WTC11 (cell line): ENCODE data around the gene CLIP2. TPM values are rescaled to one million over a fixed set of nuclear protein-coding genes. Genes with fewer than 3 reads are reported as not detected.
A peak's percentile ranks its signal among the peaks of the same experiment; 100 is the strongest.

Source experiments
- ATAC-seq: fragments of 200-7000 bp; cut with Tn5 transposase; 2 replicates; pipeline ENCODE4 v1.10.0; 2021; ENCODE audit warnings: mild to moderate bottlenecking, moderate library complexity
- CTCF ChIA-PET: fragments of 300-600 bp; sonication (Branson Sonifier 250); formaldehyde crosslinking; loops from one replicate; lab custom pipeline; 2021; ENCODE audit warnings: antibody characterized with exemption; lab: Charles Lee
- POLR2A ChIA-PET: fragments of 350-600 bp; sonication (Branson Sonifier 250); formaldehyde crosslinking; loops from one replicate; lab custom pipeline; 2021; ENCODE audit warnings: antibody characterized with exemption; lab: Charles Lee
- DNase-seq: peaks from one replicate; pipeline ENCODE4 v3.0.0; 2021; ENCODE audit warnings: low spot score
- H3K27ac Mint-ChIP-seq: 2 replicates; pipeline ENCODE4 v1.8.0; 2021; ENCODE audit warnings: mixed read lengths
- H3K27me3 Mint-ChIP-seq: 2 replicates; pipeline ENCODE4 v1.8.0; 2021; ENCODE audit warnings: low read depth, mild to moderate bottlenecking, moderate library complexity, mixed read lengths
- H3K36me3 Mint-ChIP-seq: 2 replicates; pipeline ENCODE4 v1.8.0; 2021; ENCODE audit warnings: mixed read lengths
- H3K4me1 Mint-ChIP-seq: 2 replicates; pipeline ENCODE4 v1.8.0; 2022; ENCODE audit warnings: mixed read lengths
- H3K4me3 Mint-ChIP-seq: 2 replicates; pipeline ENCODE4 v1.8.0; 2021; ENCODE audit warnings: mild to moderate bottlenecking, moderate library complexity, mixed read lengths
- H3K9me3 Mint-ChIP-seq: 2 replicates; pipeline ENCODE4 v1.8.0; 2021; ENCODE audit warnings: mixed read lengths
- CBFB ChIP-seq: sonication (generic); formaldehyde crosslinking; IDR thresholded peaks from 2 replicates; pipeline ENCODE4 v1.8.1; 2022; ENCODE audit warnings: mild to moderate bottlenecking, low read depth, missing genetic modification reagents
- CREB1 ChIP-seq: sonication (generic); formaldehyde crosslinking; IDR thresholded peaks from 2 replicates; pipeline ENCODE4 v1.8.0; 2023; ENCODE audit warnings: mild to moderate bottlenecking, missing genetic modification reagents
- CREM ChIP-seq: sonication (generic); formaldehyde crosslinking; IDR thresholded peaks from 2 replicates; pipeline ENCODE4 v1.8.1; 2022; ENCODE audit warnings: mild to moderate bottlenecking, missing genetic modification reagents, moderate library complexity
- ETV6 ChIP-seq: sonication (generic); formaldehyde crosslinking; IDR thresholded peaks from 2 replicates; pipeline ENCODE4 v1.8.1; 2022; ENCODE audit warnings: mild to moderate bottlenecking, missing genetic modification reagents
- MYBL2 ChIP-seq: sonication (generic); formaldehyde crosslinking; IDR thresholded peaks from 2 replicates; pipeline ENCODE4 v1.8.1; 2023; ENCODE audit warnings: mild to moderate bottlenecking, moderate library complexity, missing genetic modification reagents
- NFATC4 ChIP-seq: fragments of 250-450 bp; sonication (Bioruptor Pico); IDR thresholded peaks from 2 replicates; pipeline ENCODE4 v1.9.0; 2021; ENCODE audit warnings: mild to moderate bottlenecking
- SMAD3 ChIP-seq: sonication (generic); formaldehyde crosslinking; IDR thresholded peaks from 2 replicates; pipeline ENCODE4 v1.8.0; 2022; ENCODE audit warnings: missing genetic modification reagents, mild to moderate bottlenecking, borderline replicate concordance
- SP1 ChIP-seq: sonication (generic); formaldehyde crosslinking; conservative IDR thresholded peaks from 2 replicates; pipeline ENCODE4 v1.8.1; 2022; ENCODE audit warnings: missing genetic modification reagents
- TEAD1 ChIP-seq: sonication (generic); formaldehyde crosslinking; IDR thresholded peaks from 2 replicates; pipeline ENCODE4 v1.8.0; 2022; ENCODE audit warnings: mild to moderate bottlenecking, missing genetic modification reagents
- TEAD4 ChIP-seq: sonication (generic); formaldehyde crosslinking; IDR thresholded peaks from 2 replicates; pipeline ENCODE4 v1.8.0; 2022; ENCODE audit warnings: mild to moderate bottlenecking, missing genetic modification reagents
- ZBTB21 ChIP-seq: sonication (generic); formaldehyde crosslinking; IDR thresholded peaks from 2 replicates; pipeline ENCODE4 v1.8.1; 2023; ENCODE audit warnings: mild to moderate bottlenecking, missing genetic modification reagents, borderline replicate concordance
- ZNF219 ChIP-seq: sonication (generic); formaldehyde crosslinking; IDR thresholded peaks from 2 replicates; pipeline ENCODE4 v1.8.0; 2023; ENCODE audit warnings: missing genetic modification reagents, mild to moderate bottlenecking, borderline replicate concordance
- total RNA-seq: library from RNA; stranded (reverse); gene quantifications from 3 replicates; pipeline ENCODE4 v1.2.3, GENCODE V29; 2021
- TF ChIP-seq, protein P1 (sequence below): sonication (generic); formaldehyde crosslinking; IDR thresholded peaks from 2 replicates; pipeline ENCODE4 v1.8.0; 2022; ENCODE audit warnings: missing genetic modification reagents
- TF ChIP-seq, protein P2 (sequence below): sonication (generic); formaldehyde crosslinking; IDR thresholded peaks from 2 replicates; pipeline ENCODE4 v1.8.1; 2022; ENCODE audit warnings: mild to moderate bottlenecking, moderate library complexity, missing genetic modification reagents
- TF ChIP-seq, protein P3 (sequence below): sonication (generic); formaldehyde crosslinking; IDR thresholded peaks from 2 replicates; pipeline ENCODE4 v1.8.1; 2023; ENCODE audit warnings: mild to moderate bottlenecking, missing genetic modification reagents
- TF ChIP-seq, protein P4 (sequence below): sonication (generic); formaldehyde crosslinking; IDR thresholded peaks from 2 replicates; pipeline ENCODE4 v1.8.0; 2022; ENCODE audit warnings: mild to moderate bottlenecking, missing genetic modification reagents
- TF ChIP-seq, protein P5 (sequence below): sonication (generic); formaldehyde crosslinking; IDR thresholded peaks from 2 replicates; pipeline ENCODE4 v1.8.1; 2022; ENCODE audit warnings: missing genetic modification reagents, borderline replicate concordance
- TF ChIP-seq, protein P6 (sequence below): sonication (generic); formaldehyde crosslinking; IDR thresholded peaks from 2 replicates; pipeline ENCODE4 v1.8.0; 2022; ENCODE audit warnings: mild to moderate bottlenecking, missing genetic modification reagents
- TF ChIP-seq, protein P7 (sequence below): fragments of 250-450 bp; sonication (Bioruptor Pico); IDR thresholded peaks from 2 replicates; pipeline ENCODE4 v1.8.0; 2021; ENCODE audit warnings: mild to moderate bottlenecking
- TF ChIP-seq, protein P8 (sequence below): fragments of 250-450 bp; sonication (Bioruptor Pico); conservative IDR thresholded peaks from 2 replicates; pipeline ENCODE4 v1.9.0; 2021; ENCODE audit warnings: mild to moderate bottlenecking
- TF ChIP-seq, protein P9 (sequence below): sonication (generic); formaldehyde crosslinking; IDR thresholded peaks from 2 replicates; pipeline ENCODE4 v1.8.0; 2022; ENCODE audit warnings: mild to moderate bottlenecking, missing genetic modification reagents

Gene CLIP2
- total RNA-seq, 1 experiment from 2014 or later: 48.1 TPM

DNA sequence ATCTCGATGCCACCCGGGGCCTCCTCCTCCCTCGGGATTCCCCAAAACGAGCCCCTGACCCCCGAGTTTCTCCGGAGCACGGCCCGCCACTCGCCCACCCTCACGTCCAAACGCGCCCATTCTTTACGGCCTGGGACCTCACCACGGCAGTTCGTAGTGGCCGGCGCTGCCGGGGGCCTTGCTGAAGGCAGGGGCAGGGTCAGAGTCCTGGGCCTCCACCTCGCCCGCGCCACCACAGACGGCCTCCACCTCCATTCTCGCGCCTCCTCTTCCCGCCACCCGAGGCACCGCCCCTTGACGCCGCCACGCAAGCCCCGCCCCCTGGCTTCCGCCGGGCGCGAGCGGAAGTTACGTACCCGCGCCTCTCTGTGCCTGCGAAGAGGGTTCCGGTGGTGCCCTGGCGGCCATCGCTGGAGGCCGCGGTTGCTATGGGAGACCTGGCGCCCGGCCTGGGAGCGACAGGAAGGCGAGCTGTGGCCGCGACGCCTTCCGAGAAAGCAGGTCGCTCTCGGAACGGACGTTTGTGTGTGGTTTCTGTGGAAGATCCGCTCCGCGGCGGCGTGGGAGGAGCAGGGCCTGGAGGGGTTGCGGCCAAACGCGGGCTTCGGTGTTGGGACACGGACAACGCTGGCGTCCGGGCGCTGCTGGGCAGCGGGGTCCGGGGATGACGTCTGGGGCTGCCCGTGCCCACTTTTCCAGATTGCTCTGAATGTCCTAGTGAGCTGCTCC is 34.9 kb upstream of the CLIP2 start, which contains the start of gene RFC2:
RFC2 (minus strand) TSS at position 271 of the 729 bp plus-strand sequence; CDS start at position 255, 16 bp downstream.
- CTCF ChIA-PET: interaction anchor here (0.5 to 2.3 kb wide), 15 partner anchors 10 to 247 kb away, joined by 3 to 10 read pairs (median 3); partner anchors contain the start of gene CLIP2
- DNase-seq: peak; percentile 97
- Mint-ChIP-seq H3K4me3 (peak within 1 kb of the TSS; percentile 94), H3K4me1 (peaks cover 3% of the 10 kb centered on the region), H3K9me3 (no peaks in the 10 kb centered on the region), H3K36me3 (peaks cover 24% of the 10 kb centered on the region), H3K27me3 (no peaks in the 10 kb centered on the region), H3K27ac (peak within 1 kb of the TSS; percentile 97)
- peak; percentile 96 for ATAC-seq
- POLR2A ChIA-PET: interaction anchor here (0.6 to 0.9 kb wide), 2 partner anchors 12 to 15 kb away, joined by 3 read pairs; no protein-coding TSS in a partner anchor
- 0 out of 2 replicates have a peak, but pooled peaks have one; percentile 20 for TF ChIP-seq ZNF219 (CRISPR knock-in tag)
- no peak; the same call in 1 of the 2 replicates for TF ChIP-seq ZBTB21 (CRISPR knock-in tag)
- no peak for TF ChIP-seq NFATC4 (CRISPR knock-in tag)
- TF ChIP-seq, protein P1, sequence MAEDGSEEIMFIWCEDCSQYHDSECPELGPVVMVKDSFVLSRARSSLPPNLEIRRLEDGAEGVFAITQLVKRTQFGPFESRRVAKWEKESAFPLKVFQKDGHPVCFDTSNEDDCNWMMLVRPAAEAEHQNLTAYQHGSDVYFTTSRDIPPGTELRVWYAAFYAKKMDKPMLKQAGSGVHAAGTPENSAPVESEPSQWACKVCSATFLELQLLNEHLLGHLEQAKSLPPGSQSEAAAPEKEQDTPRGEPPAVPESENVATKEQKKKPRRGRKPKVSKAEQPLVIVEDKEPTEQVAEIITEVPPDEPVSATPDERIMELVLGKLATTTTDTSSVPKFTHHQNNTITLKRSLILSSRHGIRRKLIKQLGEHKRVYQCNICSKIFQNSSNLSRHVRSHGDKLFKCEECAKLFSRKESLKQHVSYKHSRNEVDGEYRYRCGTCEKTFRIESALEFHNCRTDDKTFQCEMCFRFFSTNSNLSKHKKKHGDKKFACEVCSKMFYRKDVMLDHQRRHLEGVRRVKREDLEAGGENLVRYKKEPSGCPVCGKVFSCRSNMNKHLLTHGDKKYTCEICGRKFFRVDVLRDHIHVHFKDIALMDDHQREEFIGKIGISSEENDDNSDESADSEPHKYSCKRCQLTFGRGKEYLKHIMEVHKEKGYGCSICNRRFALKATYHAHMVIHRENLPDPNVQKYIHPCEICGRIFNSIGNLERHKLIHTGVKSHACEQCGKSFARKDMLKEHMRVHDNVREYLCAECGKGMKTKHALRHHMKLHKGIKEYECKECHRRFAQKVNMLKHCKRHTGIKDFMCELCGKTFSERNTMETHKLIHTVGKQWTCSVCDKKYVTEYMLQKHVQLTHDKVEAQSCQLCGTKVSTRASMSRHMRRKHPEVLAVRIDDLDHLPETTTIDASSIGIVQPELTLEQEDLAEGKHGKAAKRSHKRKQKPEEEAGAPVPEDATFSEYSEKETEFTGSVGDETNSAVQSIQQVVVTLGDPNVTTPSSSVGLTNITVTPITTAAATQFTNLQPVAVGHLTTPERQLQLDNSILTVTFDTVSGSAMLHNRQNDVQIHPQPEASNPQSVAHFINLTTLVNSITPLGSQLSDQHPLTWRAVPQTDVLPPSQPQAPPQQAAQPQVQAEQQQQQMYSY (CRISPR knock-in tag): no peak
- TF ChIP-seq TEAD1 (CRISPR knock-in tag): peak; percentile 86
- 0 out of 2 replicates have a peak, but pooled peaks have one; percentile 16 for TF ChIP-seq CREB1 (CRISPR knock-in tag)
- TF ChIP-seq, protein P2, sequence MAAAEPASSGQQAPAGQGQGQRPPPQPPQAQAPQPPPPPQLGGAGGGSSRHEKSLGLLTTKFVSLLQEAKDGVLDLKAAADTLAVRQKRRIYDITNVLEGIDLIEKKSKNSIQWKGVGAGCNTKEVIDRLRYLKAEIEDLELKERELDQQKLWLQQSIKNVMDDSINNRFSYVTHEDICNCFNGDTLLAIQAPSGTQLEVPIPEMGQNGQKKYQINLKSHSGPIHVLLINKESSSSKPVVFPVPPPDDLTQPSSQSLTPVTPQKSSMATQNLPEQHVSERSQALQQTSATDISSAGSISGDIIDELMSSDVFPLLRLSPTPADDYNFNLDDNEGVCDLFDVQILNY (CRISPR knock-in tag): peak; percentile 100
- peak; percentile 93 for TF ChIP-seq ETV6 (CRISPR knock-in tag)
- peak; percentile 21; the same call in 1 of the 2 replicates for TF ChIP-seq MYBL2
- TF ChIP-seq, protein P3, sequence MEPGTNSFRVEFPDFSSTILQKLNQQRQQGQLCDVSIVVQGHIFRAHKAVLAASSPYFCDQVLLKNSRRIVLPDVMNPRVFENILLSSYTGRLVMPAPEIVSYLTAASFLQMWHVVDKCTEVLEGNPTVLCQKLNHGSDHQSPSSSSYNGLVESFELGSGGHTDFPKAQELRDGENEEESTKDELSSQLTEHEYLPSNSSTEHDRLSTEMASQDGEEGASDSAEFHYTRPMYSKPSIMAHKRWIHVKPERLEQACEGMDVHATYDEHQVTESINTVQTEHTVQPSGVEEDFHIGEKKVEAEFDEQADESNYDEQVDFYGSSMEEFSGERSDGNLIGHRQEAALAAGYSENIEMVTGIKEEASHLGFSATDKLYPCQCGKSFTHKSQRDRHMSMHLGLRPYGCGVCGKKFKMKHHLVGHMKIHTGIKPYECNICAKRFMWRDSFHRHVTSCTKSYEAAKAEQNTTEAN (CRISPR knock-in tag): peak; percentile 81
- TF ChIP-seq, protein P4, sequence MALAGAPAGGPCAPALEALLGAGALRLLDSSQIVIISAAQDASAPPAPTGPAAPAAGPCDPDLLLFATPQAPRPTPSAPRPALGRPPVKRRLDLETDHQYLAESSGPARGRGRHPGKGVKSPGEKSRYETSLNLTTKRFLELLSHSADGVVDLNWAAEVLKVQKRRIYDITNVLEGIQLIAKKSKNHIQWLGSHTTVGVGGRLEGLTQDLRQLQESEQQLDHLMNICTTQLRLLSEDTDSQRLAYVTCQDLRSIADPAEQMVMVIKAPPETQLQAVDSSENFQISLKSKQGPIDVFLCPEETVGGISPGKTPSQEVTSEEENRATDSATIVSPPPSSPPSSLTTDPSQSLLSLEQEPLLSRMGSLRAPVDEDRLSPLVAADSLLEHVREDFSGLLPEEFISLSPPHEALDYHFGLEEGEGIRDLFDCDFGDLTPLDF (CRISPR knock-in tag): peak; percentile 89
- TF ChIP-seq CBFB: peak; percentile 40; the same call in 1 of the 2 replicates
- TF ChIP-seq, protein P5, sequence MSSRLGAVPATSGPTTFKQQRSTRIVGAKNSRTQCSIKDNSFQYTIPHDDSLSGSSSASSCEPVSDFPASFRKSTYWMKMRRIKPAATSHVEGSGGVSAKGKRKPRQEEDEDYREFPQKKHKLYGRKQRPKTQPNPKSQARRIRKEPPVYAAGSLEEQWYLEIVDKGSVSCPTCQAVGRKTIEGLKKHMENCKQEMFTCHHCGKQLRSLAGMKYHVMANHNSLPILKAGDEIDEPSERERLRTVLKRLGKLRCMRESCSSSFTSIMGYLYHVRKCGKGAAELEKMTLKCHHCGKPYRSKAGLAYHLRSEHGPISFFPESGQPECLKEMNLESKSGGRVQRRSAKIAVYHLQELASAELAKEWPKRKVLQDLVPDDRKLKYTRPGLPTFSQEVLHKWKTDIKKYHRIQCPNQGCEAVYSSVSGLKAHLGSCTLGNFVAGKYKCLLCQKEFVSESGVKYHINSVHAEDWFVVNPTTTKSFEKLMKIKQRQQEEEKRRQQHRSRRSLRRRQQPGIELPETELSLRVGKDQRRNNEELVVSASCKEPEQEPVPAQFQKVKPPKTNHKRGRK (CRISPR knock-in tag): no peak
- TF ChIP-seq SMAD3: peak; percentile 56; the same call in 1 of the 2 replicates
- TF ChIP-seq, protein P6, sequence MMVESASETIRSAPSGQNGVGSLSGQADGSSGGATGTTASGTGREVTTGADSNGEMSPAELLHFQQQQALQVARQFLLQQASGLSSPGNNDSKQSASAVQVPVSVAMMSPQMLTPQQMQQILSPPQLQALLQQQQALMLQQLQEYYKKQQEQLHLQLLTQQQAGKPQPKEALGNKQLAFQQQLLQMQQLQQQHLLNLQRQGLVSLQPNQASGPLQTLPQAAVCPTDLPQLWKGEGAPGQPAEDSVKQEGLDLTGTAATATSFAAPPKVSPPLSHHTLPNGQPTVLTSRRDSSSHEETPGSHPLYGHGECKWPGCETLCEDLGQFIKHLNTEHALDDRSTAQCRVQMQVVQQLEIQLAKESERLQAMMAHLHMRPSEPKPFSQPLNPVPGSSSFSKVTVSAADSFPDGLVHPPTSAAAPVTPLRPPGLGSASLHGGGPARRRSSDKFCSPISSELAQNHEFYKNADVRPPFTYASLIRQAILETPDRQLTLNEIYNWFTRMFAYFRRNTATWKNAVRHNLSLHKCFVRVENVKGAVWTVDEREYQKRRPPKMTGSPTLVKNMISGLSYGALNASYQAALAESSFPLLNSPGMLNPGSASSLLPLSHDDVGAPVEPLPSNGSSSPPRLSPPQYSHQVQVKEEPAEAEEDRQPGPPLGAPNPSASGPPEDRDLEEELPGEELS (CRISPR knock-in tag): peak; percentile 78
- no peak for TF ChIP-seq TEAD4 (CRISPR knock-in tag)
- TF ChIP-seq CREM (CRISPR knock-in tag): peak; percentile 94
- TF ChIP-seq, protein P7, sequence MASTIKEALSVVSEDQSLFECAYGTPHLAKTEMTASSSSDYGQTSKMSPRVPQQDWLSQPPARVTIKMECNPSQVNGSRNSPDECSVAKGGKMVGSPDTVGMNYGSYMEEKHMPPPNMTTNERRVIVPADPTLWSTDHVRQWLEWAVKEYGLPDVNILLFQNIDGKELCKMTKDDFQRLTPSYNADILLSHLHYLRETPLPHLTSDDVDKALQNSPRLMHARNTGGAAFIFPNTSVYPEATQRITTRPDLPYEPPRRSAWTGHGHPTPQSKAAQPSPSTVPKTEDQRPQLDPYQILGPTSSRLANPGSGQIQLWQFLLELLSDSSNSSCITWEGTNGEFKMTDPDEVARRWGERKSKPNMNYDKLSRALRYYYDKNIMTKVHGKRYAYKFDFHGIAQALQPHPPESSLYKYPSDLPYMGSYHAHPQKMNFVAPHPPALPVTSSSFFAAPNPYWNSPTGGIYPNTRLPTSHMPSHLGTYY (CRISPR knock-in tag): no peak
- peak; percentile 99 for TF ChIP-seq SP1 (CRISPR knock-in tag)
- TF ChIP-seq, protein P8, sequence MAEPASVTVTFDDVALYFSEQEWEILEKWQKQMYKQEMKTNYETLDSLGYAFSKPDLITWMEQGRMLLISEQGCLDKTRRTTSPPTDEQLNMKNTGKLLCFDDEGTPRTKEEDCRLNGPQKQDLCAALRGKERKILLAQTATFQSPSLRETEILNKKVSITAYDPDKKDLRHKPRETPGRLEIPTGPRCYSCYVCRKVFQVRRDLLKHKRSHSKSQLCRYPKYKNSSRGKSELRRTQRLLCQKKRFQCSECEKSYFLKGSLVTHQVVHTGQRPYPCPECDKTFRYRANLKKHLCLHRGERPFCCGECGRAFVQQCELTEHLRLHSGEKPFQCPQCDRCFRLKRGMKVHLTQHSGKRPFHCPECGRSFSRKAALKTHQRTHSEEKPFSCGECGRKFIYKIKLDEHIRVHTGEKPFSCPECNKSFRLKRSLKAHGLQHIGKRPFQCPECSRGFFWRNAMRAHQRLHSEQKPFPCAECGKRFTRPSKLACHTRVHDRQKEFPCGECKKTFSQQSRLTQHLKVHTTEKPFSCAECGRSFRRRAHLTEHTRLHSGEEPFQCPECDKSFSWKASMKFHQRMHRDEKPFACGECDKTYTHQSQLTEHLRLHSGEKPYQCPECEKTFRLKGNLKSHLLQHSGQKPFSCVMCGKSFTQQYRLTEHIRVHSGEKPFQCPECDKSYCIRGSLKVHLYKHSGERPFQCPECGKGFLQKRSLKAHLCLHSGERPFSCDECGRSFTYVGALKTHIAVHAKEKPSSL (CRISPR knock-in tag): no peak
- TF ChIP-seq, protein P9, sequence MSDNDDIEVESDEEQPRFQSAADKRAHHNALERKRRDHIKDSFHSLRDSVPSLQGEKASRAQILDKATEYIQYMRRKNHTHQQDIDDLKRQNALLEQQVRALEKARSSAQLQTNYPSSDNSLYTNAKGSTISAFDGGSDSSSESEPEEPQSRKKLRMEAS (CRISPR knock-in tag): peak; percentile 87
